Melanocyte of skin (primary cell): ENCODE results near the gene CLCN4. TPM values are rescaled to one million over a fixed set of nuclear protein-coding genes. Genes with fewer than 3 reads are reported as not detected.

Experiments
- total RNA-seq, 2 donors: library from RNA; depleted of rRNA; stranded (reverse); fragments of >200 nt; gene quantifications; 2 replicates each; pipeline ENCODE4 v1.2.3, GENCODE V29; 2012

Gene CLCN4
- 1 to 10 TPM in 1 of 2 donors, under 1 TPM in 1; 0.34 to 1.3 TPM for total RNA-seq

GRCh38 chrX:10156199-10157031, at the start of gene CLCN4:
Gene CLCN4 (plus strand): TSS chrX:10156975. CDS start chrX:10185033, 28,058 bp downstream.

Other genes starting within 250 kb of the CLCN4 start
- gene CLDN34, start 189.6 kb upstream of the CLCN4 start, total RNA-seq = not detected